Erythroblast (primary cell): ENCODE measurements around the gene DDN.

Experiments
- GATA1 ChIP-seq: IDR thresholded peaks from 2 replicates; pipeline ENCODE4 v1.6.1; 2011; ENCODE audit warnings: low read depth, mild to moderate bottlenecking, control low read depth, low read length, moderate library complexity
- POLR2A ChIP-seq: IDR thresholded peaks from 2 replicates; pipeline ENCODE4 v1.6.1; 2011; ENCODE audit warnings: mild to moderate bottlenecking, low read length

GRCh38 chr12:48969160-48969771, 29.9 kb downstream of the DDN start:
- TF ChIP-seq POLR2A (no peak), GATA1 (no peak)
